AG08396 (cell line): ENCODE results near the gene LDHAL6B.

Experiments used
- DNase-seq: peaks from one replicate; pipeline ENCODE4 v3.0.0; 2012; ENCODE audit warnings: low spot score, mixed read lengths

Gene LDHAL6B

GRCh38 chr15:59218710-59219109, 12.1 kb downstream of the LDHAL6B start:
- no peak for DNase-seq

- DNase-seq, result peak; percentile 80
These were observed 15.2 kb downstream of the LDHAL6B start for GRCh38 chr15:59221511-59222505.

- DNase-seq, result no peak
These were observed 16.4 kb downstream of the LDHAL6B start for GRCh38 chr15:59222906-59223550.

- DNase-seq, result no peak
These were observed 17.1 kb downstream of the LDHAL6B start for GRCh38 chr15:59223736-59224135.

- DNase-seq, result no peak
These were observed 17.8 kb downstream of the LDHAL6B start for GRCh38 chr15:59224474-59224873.

GRCh38 chr15:59227021-59227420, 20.4 kb downstream of the LDHAL6B start:
- DNase-seq, result no peak

DNA sequence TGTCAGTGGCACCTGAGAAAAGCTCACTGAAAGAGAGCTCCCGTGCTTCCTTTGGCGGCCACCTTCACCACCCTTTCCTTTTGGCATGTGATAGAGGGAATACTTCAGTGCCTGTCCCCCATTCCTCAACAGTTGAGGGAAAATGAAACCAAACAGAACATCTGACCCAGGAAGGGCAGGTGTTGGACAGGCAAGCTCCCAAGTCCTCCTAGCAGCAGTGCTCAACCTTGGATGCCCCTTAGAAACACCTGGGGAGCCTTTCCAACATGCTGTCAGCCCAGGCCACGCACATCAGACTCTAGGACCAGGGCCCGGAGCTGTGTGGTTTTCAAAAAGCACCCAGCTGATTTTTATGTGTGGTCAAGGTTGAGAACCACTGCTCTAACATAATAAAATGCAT, 22.4 kb downstream of the LDHAL6B start:
- DNase-seq, result no peak

DNA sequence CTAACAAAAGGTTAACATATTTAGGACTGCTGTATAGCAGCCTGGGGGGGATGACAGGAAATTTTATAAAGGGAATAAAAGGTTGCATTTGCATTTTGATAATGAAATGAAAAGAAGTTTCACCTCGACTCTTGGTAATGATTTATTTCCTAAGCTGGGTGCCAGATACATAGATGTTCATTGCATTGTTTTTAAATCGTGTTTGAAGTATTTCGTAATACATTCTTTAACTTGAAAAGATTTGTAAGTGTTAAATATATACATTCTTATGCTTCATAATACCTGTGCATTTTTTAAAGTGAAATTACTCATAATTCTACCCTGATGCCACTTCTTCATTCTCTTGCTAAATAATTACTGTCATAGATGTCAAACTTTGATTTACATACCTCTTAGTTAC, 22.8 kb downstream of the LDHAL6B start:
- DNase-seq, result no peak

- no peak for DNase-seq
These were observed 23.9 kb downstream of the LDHAL6B start for GRCh38 chr15:59230531-59231055.

DNA sequence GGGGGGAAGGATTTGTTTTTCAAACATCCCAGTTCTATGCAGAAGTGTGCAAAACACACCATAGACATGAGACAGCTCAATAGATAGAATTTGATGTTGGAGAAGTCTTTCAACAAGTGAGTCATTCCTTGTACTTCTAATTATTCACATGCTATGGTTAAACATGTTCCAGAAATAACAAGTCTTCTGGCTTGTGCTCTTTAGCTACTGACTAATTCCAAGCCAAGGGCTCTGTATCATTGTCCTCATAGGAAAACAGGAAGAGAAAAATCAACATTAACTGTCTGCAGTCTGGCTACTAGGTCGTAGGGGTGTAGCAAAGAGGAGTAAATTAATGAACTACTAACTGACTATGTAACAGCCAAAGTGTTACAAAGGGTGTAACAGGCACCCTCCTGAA, 25.8 kb downstream of the LDHAL6B start:
- peak; percentile 56 for DNase-seq

DNA sequence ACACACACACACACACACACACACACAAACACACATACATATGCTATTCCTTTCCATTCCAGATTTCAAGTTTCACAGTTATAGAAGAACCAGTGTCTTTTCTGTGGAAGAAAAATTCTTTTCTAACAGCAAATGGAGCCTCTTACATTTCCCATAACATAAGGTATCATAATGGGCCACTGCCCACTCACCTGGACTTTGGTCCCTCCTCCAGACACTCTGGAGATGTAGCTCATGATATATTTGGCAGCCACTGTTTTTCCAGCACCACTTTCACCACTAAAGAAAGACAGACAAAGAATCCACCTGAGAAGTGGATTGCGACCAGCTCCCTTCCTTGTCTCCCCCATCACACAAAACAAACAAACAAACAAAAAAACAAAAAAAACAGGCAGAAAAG, 29.8 kb downstream of the LDHAL6B start:
- DNase-seq, result no peak

DNA sequence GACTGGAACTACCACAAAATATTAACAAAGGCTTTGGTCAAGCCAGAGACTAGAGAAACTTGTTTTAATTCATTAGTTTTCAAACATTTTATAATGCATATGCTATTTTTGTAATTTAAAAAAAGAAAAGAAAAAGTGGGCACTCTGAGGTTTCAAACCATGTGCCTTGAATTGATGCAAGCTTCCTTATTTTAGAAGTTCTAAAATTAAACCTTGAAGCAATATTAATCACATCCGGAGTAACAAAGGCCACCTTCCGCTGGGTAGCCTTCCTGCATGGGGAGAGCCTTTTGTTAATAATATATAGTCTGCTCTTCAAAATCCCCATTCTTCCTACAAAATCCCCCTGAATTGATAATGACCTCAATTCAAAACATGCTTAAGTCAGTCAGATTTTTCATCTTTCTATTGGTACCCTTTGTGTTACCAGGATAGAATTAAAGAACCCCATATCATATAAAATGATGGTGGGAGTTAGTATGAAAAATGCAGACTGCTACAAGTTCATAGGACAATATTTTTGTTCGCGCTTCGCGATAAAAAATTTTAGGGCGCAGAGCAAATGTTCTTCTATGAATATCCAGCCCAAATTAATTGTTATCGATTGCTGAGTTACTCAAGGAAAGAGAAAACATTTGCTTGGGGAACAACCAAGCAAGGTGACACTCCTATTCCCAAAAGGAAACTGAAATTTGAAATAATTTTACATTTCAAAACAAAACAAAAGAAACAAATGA, 30.6 kb downstream of the LDHAL6B start:
- DNase-seq, result no peak

DNA sequence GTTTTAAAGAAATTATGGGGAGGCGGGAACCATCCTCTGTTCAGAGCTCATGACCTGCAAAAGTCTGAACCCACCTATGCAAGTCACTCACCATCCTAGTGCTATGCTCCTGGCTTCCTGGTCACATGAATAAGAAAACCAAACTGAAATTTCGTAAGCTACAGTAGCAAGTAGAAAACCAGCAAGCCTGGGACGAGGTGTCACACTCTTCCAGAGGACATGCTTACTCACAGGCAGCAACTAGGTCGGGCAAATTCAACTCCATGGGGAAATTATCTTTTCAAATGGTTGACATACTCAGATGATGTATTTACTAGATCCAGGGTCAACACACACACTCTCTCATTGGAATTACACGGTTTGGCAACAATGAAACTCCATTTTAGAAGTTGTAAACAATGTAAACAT, 31.3 kb downstream of the LDHAL6B start:
- DNase-seq, result no peak

DNA sequence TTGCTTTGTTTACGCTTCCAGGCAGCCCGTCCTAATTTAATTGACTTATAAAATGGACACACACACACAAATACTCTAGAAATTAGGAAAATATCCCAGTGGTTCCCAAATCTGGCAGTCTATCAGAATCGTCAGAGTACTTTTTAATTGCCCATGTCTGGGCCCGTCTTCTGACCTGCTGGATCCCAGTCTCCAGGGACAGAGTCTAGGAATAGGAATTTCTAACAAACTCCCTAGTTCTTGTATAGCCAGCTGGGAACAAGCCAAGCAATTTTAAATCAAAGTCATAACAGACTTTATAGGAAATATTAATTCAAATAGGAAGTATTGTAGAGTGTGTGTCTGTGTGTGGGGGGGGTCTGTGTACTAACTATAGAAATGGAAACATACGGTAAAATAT, 33.4 kb downstream of the LDHAL6B start:
- no peak for DNase-seq

GRCh38 chr15:59242649-59243048, 36.0 kb downstream of the LDHAL6B start:
- no peak for DNase-seq

DNA sequence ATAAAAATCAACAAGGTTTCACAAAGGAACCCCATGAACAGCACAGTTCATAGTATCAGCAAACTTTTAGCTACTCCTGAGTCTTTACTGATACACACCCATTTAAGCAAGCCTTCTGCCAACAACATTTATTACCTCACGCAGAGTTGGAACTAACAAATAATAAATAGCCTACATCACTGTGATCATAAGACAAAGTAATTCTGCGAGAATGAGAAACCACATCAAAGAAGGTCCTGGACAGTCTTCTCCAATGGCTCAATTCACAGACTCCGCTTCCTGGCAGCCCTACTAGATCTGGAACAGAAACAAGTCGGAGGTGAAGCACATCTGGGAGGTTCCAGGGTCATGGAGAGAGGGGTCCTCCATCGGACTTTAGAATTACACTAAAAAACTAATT, 37.0 kb downstream of the LDHAL6B start:
- DNase-seq, result no peak

DNA sequence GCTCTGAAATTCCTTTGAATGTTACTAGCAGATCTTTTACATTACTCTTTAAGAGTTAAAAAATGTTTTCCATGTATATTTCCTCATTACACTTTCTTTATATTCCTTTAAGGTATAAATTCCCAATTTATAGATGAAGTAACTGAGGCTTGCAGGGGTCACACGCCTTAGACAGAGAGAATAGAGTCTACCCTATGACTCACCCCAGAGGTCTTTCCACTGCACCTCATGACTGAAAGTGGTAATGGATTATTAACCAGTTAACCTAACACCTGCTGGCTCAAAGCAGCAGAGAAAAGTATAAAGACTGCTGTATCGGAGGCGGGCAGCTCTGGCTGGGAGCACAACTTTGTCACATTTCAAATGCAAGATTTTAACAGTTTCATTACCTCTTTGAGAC, 37.7 kb downstream of the LDHAL6B start:
- DNase-seq, result no peak

- no peak for DNase-seq
These were observed 38.9 kb downstream of the LDHAL6B start for GRCh38 chr15:59245559-59245958.

- peak; percentile 54 for DNase-seq
These were observed 40.7 kb downstream of the LDHAL6B start for GRCh38 chr15:59247364-59247763.

DNA sequence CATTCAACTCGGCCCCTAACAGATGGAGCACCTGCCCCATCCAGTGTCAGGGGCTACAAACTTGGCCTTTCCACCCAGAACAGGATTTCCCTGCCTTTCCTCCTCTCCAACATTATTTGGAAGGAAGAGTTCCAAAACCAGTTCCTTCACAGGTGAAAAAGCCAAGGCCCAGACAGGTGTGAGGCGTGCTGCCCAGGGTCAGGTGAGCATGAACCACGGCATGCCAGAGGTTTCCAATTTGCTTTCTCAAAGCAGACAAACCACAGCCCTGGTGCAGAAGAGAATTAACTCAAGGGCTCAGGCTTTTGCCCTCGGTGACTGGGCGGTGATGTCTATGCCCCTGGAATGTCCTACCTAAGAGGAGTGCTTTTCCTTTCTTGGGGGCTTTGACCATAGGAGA, 43.2 kb downstream of the LDHAL6B start:
- DNase-seq, result no peak

DNA sequence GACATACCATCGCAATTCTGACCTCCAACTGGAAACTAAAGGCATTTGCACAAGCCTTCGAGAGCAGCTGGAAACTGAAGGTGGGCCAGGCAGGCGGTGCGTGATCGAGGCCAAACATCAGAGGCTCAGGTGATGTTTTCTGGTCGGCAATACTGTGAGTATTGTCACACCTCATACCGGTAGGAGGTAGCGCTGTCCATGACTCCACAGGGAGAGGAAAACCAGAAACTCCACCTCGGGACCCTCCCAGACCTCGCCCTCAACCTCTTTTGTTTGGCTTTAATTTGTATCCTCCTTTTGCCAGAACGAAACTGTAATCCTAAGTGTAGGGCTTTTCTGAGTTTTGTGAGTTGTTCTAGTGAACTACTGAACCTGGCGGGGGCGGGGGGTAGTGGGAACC, 43.6 kb downstream of the LDHAL6B start:
- no peak for DNase-seq
